Measurements from ENCODE around the gene PHF1. TPM values are rescaled to one million over a fixed set of nuclear protein-coding genes. Genes with fewer than 3 reads are reported as not detected.

The PHF1 gene
- total and polyA plus RNA-seq, 2 of the 13 experiments (the other 11 are each of a cell fraction or from before 2014, with no cell fraction given), result 25.4 to 61.9 TPM

DNA sequence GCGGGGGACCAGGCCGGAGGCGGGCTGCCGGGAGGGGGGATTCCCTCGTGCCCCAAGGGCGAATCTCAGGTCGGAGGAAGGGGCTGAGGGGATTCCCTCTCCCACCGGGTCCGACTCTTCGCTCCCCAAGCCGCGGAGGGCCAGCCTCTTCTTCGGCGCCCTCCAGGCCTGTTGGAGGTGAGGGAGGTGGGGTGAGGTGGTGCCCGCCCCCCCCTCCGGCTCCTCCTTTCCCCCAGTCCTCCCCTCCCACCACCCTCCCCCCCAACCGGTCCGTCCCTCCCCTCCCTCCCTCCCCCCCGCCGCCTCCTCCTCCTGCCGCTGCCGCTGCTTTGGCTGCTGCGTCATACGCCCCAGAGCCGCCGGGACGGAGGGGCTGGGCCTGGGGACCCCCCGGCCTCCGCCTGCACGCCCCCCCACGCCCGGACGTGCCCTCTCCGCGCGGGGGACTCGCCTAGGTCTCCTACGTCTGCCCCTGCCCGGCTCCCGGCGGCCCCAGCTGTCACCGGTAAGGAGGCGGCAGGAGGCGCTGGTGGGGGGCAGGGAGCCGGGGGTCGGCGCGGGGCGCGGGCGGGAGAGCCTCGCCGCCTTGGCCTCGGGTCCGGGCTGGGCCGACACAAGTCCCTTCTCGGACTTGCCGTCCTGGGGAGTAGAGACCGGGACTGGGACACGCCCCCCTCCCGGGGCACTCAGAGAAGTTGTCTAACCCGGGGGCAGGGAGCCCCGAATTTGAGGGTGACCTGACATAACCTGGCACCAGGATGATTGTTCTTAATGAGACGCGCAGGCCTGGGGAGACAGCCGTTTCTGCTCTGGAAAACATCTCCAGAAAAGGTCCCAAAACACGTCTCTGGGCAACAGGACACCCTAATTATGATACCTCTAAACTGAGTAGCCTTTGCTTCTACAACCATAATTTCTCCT is at the start of gene PHF1 (continued):
- TF ChIP-seq, protein P1, sequence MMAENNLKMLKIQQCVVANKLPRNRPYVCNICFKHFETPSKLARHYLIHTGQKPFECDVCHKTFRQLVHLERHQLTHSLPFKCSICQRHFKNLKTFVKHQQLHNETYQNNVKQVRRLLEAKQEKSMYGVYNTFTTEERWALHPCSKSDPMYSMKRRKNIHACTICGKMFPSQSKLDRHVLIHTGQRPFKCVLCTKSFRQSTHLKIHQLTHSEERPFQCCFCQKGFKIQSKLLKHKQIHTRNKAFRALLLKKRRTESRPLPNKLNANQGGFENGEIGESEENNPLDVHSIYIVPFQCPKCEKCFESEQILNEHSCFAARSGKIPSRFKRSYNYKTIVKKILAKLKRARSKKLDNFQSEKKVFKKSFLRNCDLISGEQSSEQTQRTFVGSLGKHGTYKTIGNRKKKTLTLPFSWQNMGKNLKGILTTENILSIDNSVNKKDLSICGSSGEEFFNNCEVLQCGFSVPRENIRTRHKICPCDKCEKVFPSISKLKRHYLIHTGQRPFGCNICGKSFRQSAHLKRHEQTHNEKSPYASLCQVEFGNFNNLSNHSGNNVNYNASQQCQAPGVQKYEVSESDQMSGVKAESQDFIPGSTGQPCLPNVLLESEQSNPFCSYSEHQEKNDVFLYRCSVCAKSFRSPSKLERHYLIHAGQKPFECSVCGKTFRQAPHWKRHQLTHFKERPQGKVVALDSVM (CRISPR knock-in tag; IDR thresholded peaks at IDR 0.05), result no peak
- TF ChIP-seq TBL1XR1 (IDR thresholded peaks at IDR 0.05; ENCODE audit: borderline replicate concordance, low read length, partially characterized antibody), result no peak
- no peak for TF ChIP-seq ZSCAN22 (CRISPR knock-in tag; IDR thresholded peaks at IDR 0.05)
- TF ChIP-seq ZFYVE20 (CRISPR knock-in tag; IDR thresholded peaks at IDR 0.05; ENCODE audit: borderline replicate concordance, low read depth), result no peak
- no peak; the same call in 1 of the 2 replicates for TF ChIP-seq SRY (CRISPR knock-in tag; IDR thresholded peaks at IDR 0.05)
- no peak for TF ChIP-seq CCAR2 (optimal IDR thresholded peaks at IDR 0.05; ENCODE audit: low read depth, low read length)
- TF ChIP-seq, protein P2, sequence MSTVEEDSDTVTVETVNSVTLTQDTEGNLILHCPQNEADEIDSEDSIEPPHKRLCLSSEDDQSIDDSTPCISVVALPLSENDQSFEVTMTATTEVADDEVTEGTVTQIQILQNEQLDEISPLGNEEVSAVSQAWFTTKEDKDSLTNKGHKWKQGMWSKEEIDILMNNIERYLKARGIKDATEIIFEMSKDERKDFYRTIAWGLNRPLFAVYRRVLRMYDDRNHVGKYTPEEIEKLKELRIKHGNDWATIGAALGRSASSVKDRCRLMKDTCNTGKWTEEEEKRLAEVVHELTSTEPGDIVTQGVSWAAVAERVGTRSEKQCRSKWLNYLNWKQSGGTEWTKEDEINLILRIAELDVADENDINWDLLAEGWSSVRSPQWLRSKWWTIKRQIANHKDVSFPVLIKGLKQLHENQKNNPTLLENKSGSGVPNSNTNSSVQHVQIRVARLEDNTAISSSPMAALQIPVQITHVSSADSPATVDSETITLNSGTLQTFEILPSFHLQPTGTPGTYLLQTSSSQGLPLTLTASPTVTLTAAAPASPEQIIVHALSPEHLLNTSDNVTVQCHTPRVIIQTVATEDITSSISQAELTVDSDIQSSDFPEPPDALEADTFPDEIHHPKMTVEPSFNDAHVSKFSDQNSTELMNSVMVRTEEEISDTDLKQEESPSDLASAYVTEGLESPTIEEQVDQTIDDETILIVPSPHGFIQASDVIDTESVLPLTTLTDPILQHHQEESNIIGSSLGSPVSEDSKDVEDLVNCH (CRISPR knock-in tag; IDR thresholded peaks at IDR 0.05), result no peak
- TF ChIP-seq, protein P3, sequence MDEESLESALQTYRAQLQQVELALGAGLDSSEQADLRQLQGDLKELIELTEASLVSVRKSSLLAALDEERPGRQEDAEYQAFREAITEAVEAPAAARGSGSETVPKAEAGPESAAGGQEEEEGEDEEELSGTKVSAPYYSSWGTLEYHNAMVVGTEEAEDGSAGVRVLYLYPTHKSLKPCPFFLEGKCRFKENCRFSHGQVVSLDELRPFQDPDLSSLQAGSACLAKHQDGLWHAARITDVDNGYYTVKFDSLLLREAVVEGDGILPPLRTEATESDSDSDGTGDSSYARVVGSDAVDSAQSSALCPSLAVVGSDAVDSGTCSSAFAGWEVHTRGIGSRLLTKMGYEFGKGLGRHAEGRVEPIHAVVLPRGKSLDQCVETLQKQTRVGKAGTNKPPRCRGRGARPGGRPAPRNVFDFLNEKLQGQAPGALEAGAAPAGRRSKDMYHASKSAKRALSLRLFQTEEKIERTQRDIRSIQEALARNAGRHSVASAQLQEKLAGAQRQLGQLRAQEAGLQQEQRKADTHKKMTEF (CRISPR knock-in tag; IDR thresholded peaks at IDR 0.05), result peak; percentile 22; the same call in 1 of the 2 replicates
- TF ChIP-seq ZNF670 (CRISPR knock-in tag; IDR thresholded peaks at IDR 0.05; ENCODE audit: borderline replicate concordance), result no peak
- no peak for TF ChIP-seq RFX1 (IDR thresholded peaks at IDR 0.05)
- TF ChIP-seq, protein P4, sequence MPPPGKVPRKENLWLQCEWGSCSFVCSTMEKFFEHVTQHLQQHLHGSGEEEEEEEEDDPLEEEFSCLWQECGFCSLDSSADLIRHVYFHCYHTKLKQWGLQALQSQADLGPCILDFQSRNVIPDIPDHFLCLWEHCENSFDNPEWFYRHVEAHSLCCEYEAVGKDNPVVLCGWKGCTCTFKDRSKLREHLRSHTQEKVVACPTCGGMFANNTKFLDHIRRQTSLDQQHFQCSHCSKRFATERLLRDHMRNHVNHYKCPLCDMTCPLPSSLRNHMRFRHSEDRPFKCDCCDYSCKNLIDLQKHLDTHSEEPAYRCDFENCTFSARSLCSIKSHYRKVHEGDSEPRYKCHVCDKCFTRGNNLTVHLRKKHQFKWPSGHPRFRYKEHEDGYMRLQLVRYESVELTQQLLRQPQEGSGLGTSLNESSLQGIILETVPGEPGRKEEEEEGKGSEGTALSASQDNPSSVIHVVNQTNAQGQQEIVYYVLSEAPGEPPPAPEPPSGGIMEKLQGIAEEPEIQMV (CRISPR knock-in tag; IDR thresholded peaks at IDR 0.05; ENCODE audit: low read depth), result no peak
- no peak for TF ChIP-seq ZNF451 (CRISPR knock-in tag; IDR thresholded peaks at IDR 0.05)
- no peak for TF ChIP-seq JUNB (CRISPR knock-in tag; IDR thresholded peaks at IDR 0.05; ENCODE audit: borderline replicate concordance)
- no peak for TF ChIP-seq TMF1 (CRISPR knock-in tag; IDR thresholded peaks at IDR 0.05; ENCODE audit: low read depth)
- TF ChIP-seq EED (CRISPR knock-in tag; IDR thresholded peaks at IDR 0.05), result no peak
- TF ChIP-seq MEF2D (CRISPR knock-in tag; IDR thresholded peaks at IDR 0.05), result no peak
- TF ChIP-seq, protein P5, sequence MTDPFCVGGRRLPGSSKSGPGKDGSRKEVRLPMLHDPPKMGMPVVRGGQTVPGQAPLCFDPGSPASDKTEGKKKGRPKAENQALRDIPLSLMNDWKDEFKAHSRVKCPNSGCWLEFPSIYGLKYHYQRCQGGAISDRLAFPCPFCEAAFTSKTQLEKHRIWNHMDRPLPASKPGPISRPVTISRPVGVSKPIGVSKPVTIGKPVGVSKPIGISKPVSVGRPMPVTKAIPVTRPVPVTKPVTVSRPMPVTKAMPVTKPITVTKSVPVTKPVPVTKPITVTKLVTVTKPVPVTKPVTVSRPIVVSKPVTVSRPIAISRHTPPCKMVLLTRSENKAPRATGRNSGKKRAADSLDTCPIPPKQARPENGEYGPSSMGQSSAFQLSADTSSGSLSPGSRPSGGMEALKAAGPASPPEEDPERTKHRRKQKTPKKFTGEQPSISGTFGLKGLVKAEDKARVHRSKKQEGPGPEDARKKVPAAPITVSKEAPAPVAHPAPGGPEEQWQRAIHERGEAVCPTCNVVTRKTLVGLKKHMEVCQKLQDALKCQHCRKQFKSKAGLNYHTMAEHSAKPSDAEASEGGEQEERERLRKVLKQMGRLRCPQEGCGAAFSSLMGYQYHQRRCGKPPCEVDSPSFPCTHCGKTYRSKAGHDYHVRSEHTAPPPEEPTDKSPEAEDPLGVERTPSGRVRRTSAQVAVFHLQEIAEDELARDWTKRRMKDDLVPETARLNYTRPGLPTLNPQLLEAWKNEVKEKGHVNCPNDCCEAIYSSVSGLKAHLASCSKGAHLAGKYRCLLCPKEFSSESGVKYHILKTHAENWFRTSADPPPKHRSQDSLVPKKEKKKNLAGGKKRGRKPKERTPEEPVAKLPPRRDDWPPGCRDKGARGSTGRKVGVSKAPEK (CRISPR knock-in tag; IDR thresholded peaks at IDR 0.05; ENCODE audit: borderline replicate concordance), result no peak
- no peak for TF ChIP-seq MIXL1 (CRISPR knock-in tag; IDR thresholded peaks at IDR 0.05)
- TF ChIP-seq PHF20 (CRISPR knock-in tag; IDR thresholded peaks at IDR 0.05), result no peak
